22Rv1 (cell line): ENCODE data around the gene SNAP47.

Experiments used
- CTCF ChIP-seq: fragments of 450-650 bp; IDR thresholded peaks from 2 replicates; pipeline ENCODE4 v1.5.1; 2017; ENCODE audit warnings: mild to moderate bottlenecking
- ZFX ChIP-seq: fragments of 450-650 bp; IDR thresholded peaks from 2 replicates; pipeline ENCODE4 v1.6.1; 2017; ENCODE audit warnings: antibody characterized with exemption, borderline replicate concordance

- TF ChIP-seq CTCF: no peak
- no peak for TF ChIP-seq ZFX
Measured at GRCh38 chr1:227782226-227782625, 47.0 kb downstream of the SNAP47 start.
